NCI-H1694 (cell line): ENCODE data around the gene IGSF8.
A peak's percentile ranks its signal among the peaks of the same experiment; 100 is the strongest.
"Not testable (repeated sequence)": the region's sequence is repeated elsewhere in the genome, so short reads cannot be mapped to it uniquely, and the experiment has no call there.

Experiments
- DNase-seq: peaks from one replicate; lab custom pipeline; 2025; lab: John Stamatoyannopoulos, UW

Gene IGSF8

DNA sequence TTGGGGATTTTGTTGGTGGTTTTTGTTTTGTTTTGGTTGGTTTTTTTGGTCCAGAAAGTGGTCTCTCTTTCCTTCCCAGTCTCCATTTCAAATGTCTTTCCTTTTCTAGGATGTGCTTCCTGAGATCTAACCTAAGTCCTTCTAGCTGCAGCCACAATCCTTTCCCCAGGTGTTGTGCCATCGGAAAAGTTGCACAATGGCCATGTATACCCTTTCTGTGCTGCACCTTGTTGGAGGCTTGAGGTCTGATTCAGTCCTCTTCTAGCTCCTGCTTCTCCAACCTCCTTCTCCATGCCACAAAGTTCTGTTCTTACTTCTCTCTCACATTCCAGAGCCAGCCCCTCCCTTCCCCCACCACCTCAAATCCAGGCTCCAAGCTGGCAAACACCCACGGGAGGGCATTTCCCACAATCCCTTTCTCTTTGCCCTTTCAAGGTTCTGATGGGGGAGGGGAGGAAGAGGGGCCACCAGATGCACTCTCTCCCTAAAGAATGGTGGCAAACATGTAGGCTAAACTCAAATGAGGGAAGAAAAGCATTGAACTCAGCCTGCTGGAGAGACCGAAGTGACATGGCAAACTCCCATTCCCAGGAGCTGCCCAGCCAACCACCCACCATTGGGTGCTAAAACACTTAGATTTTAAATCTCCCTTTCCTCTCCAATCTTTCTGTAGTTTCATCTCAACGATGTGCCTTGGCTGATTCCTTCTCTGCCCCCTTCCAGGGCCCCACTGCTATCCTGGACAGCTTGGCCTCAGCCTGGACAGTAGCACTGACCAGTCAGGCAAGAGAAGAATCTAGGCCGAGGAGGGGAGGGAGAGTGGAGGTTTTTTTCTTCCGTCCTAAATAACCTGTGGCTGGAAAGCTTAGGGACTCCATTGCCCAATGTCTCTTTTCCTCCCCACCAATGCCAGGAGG, 31.3 kb downstream of the IGSF8 start:
- no peak for DNase-seq

DNA sequence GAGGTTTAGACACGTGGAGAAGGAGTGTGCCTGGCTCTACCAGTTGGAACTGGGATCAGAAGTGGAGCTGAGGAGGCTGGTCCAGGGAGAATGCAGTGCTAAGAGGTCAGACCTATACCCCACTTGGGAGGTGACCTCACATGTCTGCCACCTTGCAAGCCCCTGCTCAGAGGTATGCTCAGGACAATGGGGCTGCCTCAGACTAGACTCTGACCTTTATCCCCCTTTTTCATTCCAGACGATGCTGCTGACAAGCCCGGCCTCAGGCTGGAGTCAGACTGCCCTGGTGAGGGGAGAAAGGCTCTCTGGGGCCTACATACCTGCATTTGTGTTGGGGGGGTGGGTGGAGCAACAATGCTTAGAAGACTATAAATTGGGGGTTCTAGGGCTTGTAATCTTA, 33.7 kb downstream of the IGSF8 start:
- no peak for DNase-seq

- no peak for DNase-seq
Observed at GRCh38 chr1:160064164-160064563, 34.3 kb downstream of the IGSF8 start.

DNA sequence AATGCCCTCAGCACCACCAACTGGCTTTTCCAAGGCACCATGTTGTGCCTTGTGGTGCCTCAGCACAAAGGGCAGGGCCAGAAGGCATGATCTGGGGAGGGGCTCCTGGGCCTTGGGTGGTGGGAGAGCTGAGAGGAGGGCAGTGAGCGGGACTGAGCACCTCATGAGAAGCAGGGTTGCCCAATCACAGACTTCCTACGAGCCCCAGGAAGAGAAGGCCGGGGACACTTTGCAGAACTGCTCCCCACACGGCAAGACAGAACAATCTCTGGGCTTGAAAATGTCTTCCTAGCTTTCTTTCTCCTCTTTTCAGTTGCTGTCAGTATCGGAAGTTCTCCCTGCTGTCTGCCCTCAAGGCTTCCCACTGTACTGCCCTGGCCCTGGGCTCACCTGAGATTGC, 35.2 kb downstream of the IGSF8 start:
- DNase-seq: no peak

GRCh38 chr1:160062230-160062532, 36.2 kb downstream of the IGSF8 start:
- DNase-seq: no peak

GRCh38 chr1:160061369-160062229, 36.8 kb downstream of the IGSF8 start:
- no peak for DNase-seq

DNA sequence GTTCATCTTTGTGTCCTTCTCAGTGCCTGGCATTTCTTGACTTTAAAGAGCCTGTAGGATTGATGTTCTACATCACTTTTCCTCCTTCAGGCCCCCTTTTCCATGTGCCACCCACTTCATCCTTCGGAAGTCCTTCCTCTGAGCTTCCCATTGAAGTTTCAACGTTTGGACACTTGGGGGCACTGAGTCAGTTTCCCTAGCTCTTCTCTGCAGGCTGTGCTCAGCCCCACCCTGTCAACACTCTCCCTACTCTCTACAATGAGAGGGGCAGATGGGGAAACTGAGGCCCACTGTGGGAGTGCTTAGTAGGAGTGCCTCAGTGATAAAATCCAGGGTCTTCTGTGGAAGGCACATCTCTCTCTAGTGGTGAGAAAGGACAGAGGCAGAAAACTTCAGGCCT, 40.3 kb downstream of the IGSF8 start:
- no peak for DNase-seq

DNA sequence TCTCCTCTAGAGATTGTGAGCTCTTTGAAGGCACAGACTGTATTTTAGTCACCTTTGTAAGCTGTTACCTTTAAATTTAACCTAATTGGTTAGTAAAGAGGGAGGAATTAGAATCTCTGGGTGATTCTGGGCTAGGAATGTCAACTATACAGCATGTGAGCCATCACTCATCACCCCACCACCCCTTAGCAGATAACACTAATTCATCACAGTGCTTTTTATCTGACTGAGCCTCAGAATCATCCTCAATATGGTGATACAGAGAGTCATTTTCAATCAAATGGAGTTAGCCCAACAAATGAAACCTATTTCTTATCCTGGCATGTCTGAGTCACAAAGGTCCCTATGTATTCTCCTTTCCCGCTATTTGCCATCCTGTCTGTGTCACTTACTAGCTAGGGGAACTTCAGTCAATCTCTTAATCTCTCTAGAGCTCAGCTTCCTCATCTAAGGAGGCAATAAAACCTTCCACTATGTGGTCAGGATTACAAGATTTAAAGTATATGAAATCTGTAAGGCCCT, 41.7 kb downstream of the IGSF8 start:
- no peak for DNase-seq

GRCh38 chr1:160053548-160054365, 44.7 kb downstream of the IGSF8 start:
- no peak for DNase-seq

DNA sequence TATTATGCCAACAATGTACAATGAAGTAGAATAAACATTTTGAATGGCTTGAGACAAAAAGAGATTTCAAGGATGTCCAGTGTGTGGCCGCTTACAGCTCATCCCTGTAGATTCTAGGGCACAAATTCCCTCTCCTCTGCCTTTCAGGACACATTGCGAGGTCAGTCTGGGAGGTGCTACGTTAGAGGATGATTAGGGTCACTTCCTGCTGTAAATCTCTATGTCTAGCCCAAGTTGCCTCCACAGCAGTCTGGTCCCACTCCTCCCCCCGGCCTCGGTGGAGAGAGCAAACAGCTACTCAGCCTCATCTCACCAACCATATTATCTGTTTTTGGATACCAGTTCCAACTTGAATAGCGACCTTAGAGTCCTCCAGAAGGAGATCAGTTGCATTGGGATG, 45.5 kb downstream of the IGSF8 start:
- no peak for DNase-seq

DNA sequence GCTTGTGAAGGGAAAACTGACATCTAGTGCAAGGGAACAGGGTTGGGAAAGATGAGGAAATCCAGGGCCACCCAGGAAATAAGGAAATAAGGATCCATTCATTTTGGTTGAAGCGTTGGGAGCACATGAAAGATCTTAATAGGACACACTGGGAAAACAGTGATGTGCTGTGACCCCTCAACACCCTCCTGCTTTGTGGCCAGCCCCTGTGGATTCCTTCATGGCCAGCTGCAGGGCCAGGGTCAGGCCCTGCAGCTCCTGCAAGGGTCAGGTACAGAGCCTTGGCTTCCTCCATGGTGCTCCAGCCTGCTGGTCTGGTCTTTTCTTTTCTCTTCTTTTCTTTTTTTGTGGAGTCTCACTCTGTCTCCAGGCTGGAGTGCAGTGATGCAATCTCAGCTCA, 47.8 kb downstream of the IGSF8 start:
- DNase-seq: no peak

DNA sequence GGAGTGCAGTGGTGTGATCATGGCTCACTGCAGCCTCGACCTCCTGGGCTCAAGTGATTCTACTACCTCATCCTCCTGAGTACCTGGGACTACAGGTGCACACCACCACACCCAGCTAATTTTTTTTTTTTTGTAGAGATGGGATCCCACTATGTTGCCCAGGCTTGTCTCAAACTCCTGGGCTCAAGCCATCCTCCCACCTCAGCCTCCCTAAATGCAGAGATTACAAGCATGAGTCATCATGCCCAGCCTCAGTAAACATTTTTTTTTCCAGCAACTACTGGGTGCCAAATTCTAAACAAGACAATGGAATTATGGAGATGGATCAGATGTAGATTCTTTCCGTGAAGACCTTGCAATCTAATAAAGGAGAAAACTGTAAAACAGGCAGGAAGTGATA, 48.2 kb downstream of the IGSF8 start:
- not testable (repeated sequence) for DNase-seq

DNA sequence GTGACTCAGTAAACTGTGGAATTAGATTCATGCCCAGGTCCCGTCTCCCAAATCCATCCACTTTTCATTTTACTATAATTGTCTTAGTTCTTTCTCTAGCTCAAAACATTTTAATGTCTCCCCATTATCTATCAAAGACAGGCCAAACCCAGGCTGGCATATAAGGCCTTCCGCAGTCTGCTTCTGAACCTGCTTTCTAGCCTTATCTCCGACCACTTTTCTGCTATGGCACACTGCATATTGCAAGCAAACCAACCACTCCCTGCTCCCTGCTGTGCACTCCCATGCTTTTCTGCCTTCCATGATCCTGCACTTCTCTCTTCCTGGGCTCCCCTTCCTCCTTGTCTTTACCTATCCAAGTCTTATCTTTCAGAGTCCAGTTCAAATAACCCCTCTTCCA, 49.3 kb downstream of the IGSF8 start:
- DNase-seq: no peak

- no peak for DNase-seq
Observed at GRCh38 chr1:160048335-160048734, 50.1 kb downstream of the IGSF8 start.

DNA sequence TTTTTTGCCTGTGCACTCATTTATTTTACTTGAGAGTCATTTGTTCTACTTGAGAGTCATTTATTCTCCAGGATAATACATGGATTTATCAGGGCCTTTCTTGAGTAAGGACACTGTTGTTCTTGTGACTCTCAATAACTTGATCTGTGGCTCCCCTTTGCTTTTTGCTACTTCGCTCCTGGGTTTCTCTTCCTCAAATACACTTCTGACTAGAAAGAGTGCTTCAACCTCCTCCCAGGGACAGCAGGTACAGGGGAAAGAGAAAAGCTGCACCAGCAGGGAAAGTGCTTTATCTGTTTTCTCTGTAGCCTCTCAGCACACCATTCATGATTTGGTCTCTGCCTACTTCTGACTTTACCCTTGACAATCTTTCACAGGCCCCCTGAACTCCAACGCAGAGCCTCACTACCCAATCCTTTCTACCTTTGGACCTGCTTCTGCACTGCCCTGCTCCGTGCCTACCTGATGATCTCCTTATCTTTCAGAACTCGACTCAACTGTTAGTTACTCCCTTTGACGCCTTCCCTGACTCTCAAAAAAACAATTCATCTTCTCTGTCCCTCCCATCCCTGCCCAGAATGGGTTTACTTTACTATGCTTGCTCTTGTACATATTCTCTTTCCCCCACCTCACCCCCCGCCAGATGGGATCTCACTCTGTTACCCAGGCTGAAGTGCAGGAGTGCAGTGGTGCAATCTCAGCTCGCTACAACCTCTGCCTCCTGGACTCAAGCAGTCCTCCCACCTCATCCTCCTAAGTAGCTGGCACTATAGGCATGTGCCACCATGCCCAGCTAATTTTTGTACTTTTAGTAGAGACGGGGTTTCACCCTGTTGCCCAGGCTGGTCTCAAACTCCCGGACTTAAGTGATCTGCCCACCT, 51.1 kb downstream of the IGSF8 start:
- no peak for DNase-seq

DNA sequence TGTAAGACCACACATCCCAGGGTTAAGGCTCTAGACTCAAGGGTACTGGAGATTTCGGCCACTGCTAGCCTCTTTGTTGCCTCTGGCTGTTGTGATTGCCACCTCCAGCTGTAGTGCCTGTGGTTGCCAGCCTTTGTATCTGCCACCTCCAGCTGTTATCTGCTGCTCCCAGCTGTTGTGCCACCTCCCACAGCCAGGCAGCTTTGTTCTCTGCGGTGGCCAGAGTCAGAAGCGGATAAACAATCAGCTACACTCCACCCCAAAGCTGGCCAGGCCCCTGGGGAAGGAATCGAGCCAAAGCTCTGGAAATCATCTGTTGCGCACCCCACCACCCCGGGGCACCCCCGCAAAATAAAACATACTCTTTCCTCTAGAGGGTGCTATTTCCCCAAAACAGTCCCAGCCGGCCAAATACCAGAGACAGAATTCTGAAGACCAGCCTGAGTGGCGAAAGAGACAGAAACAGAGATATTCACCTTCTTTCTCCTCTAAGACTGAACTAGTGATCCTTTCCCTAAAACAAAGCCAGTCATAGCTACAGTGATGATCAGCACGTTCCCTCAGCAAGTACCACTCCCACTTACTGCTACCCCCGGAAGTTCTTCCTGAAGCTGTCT, 51.8 kb downstream of the IGSF8 start:
- DNase-seq: peak; percentile 20

DNA sequence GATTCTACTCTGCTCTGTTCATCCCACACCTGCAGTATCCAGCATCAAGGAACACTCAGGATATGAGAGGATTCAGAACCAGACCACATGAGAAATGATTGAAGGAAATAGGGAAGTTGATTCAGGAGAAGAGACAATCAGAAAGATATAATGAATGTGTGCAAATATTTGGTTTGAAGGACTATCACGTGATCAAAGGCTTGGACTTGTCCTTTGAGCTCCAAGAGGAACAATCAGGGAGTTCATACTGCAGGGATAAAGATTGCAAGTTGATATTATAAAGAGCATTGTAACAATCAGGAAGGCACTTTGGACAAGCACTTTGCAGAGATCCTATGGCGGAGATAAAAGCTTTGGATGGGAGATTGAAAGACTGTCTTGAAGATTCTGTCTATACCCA, 52.8 kb downstream of the IGSF8 start:
- DNase-seq: no peak

DNA sequence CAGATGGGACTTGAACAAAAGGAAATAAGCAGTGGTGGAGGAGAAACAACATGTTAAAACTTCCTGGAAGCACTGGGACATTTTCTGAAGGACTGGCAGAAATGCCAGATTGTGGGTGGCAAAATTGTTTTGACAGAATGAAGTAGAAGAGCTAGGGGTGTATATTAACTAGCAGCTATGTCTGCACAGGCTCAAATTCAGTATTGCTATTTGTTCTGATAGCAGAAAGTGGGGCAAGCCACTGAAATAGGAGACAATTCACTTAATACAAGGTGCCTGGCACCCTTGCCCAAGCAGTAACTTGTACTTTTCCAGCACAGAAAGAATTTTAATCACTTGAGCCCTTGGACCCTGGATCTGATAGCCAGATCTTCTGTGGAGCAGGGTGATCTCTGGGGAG, 54.9 kb downstream of the IGSF8 start:
- DNase-seq: no peak
